ENCODE measurements around the gene AVPR1A.

GRCh38 chr12:63098851-63099250 lies 52.1 kb downstream of the AVPR1A start:
- no peak for TF ChIP-seq RAD21 (conservative IDR thresholded peaks at IDR 0.05)
- no peak for TF ChIP-seq CTCF (IDR thresholded peaks at IDR 0.05; ENCODE audit: poor library complexity, severe bottlenecking)
